HG03469 (cell line): ENCODE measurements around the gene FAM47E.
"Not testable (repeated sequence)": the region's sequence is repeated elsewhere in the genome, so short reads cannot be mapped to it uniquely, and the experiment has no call there.

Experiments used
- ATAC-seq: cut with Tn5 transposase; IDR thresholded peaks from one replicate; pipeline ENCODE4 v1.9.1; 2021; ENCODE audit warnings: mild to moderate bottlenecking, moderate library complexity, moderate number of reproducible peaks; ENCODE audit not compliant: unreplicated experiment

Gene FAM47E

GRCh38 chr4:76219299-76220055, 32.0 kb upstream of the FAM47E start:
- no peak for ATAC-seq

GRCh38 chr4:76224171-76224570, 27.4 kb upstream of the FAM47E start:
- no peak for ATAC-seq

DNA sequence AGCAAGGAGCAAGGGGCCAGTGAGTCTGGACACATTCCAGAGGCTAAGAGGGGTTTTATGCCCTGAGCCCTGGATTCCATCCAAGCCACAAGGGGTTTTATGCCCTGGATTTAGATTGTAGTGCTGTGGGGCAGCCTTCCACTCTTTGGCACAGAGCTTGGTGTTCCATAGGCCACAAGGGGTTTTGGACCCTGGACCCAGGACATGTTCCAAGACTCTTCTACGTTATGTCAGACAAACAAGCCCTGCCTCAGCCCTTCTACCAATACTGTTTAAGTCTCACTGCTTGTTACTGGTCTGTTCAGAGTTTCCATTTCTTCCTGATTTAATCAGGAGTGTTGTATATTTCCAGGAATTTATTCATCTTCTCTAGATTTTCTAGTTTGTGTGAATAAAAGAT, 25.1 kb upstream of the FAM47E start:
- ATAC-seq = no peak

DNA sequence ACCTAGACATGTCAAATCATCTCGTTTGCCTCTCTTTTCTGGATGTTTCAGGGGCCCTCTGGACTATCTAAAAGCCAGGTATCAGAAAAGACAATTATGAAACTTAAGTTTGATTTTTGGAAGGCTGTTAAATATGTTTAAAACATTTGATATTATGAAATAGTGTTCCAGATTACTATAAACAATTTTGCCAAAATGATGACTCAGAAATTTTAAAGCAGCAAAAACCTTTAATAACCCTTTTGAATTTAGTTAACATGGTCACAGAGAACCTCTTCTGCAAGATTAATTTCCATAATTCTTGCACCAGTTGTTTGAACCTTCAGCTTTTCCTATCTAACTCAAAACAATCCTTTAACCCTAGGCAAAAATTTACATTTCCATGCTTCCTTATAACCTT, 18.8 kb upstream of the FAM47E start:
- ATAC-seq = no peak

GRCh38 chr4:76233083-76233482, 18.4 kb upstream of the FAM47E start:
- no peak for ATAC-seq

DNA sequence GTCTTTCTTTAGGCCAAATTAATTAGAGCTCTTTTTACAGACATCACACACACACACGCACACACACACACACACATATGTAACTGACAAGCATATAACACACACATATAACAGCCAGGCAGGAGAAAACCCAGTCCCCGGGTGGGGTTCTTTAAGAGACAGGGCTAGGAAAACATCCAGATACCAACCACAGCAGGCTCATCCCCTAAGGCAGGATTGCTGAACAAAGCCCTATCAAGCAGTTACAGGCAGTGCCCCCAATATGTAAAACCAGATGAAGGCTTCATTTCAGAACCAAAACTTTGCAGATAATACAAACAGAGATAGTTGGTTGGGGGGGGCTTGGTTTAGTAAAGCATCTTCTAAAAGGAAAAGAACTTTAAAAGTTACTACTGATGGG, 18.0 kb upstream of the FAM47E start:
- ATAC-seq = no peak

- ATAC-seq = no peak
Measured at GRCh38 chr4:76233967-76234678, 17.4 kb upstream of the FAM47E start.

DNA sequence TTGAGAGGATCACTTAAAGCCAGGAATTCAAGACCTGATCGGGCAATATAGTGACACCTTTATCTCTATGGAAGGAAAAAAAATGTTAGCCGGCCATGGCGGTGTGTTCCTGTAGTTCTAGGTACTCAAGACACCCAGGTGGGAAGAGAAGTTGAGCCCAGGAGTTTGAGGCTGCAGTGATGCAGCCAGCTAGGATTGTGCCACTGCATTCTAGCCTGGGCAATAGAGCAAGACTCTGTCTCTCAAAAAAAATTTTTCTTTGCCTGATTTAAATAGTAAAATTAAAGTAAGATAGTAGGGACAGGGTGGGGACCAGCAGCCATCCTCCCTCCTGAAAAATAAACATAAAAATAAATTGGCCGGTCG, 16.9 kb upstream of the FAM47E start:
- ATAC-seq = no peak

DNA sequence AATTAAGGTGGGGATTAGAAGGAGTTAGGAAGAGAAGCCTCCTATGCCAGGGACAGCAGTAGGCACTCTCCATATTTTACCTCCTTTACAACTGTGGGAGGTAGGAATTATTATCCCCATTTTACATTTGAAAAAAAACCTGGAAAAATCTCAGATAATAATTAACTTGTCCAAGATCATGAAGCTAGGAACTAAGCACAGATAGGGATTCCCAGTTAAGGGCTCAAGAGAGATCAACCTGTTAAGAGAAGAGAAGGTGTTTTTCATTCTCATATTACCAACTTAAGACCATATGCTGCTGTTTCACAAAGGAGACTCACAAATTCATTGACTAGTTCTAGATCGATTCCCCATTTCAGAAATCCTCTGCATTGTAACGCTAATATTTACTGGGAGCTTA, 16.1 kb upstream of the FAM47E start:
- ATAC-seq = no peak

- ATAC-seq = no peak
Measured at GRCh38 chr4:76235915-76236314, 15.6 kb upstream of the FAM47E start.

- ATAC-seq = no peak
Measured at GRCh38 chr4:76238236-76238635, 13.3 kb upstream of the FAM47E start.

DNA sequence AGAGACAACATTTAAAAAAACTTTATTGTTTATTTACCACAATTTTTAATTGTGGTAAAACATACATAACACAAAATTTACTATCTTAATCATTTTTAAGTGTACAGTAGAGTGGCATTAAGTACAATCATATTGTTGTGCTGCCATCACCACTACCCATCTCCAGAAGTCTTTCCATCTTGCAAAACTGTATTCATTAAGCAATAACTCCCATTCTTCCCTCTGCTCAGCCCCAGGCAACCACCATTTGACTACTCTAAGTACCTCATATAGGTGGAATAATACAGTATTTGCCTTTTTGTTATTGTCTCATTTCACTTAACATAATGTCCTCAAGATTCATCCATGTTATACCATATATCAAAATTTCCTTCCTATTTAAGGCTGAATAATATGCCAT, 12.8 kb upstream of the FAM47E start:
- no peak for ATAC-seq

DNA sequence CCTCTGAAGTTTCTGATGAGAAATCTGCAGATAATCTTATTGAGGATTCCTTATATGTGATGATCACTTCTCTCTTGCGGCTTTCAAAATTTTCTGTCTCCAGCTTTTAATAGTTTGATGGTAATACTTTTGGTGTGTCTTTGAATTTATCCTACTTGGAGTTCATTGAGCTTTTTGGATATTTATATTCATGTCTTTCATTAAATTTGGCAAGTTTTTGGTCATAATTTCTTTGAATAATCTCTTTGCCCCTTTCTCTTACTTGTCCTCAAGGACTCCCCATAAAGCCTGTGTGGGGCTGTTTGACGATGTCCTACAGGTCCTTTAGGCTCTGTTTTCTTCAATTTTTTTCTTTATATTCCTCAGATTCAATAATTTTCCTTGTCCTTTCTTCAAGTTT, 11.3 kb upstream of the FAM47E start:
- ATAC-seq = no peak

DNA sequence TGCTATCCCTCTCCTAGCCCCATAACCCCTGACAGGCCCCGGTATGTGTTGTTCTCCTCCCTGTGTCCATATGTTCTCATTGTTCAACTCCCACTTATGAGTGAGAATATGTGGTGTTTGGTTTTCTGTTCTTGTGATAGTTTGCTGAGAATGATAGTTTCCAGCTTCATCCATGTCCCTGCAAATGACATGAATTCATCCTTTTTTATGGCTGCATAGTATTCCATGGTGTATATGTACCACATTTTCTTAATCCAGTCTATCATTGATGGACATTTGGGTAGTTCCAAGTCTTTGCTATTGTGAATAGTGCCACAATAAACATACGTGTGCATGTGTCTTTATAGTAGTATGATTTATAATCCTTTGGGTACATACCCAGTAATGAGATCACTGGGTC, 7.6 kb upstream of the FAM47E start:
- not testable (repeated sequence) for ATAC-seq

GRCh38 chr4:76246025-76246424, 5.5 kb upstream of the FAM47E start:
- no peak for ATAC-seq

- no peak for ATAC-seq
Measured at GRCh38 chr4:76246852-76247251, 4.7 kb upstream of the FAM47E start.

- no peak for ATAC-seq
Measured at GRCh38 chr4:76250962-76251361, 559 bp upstream of the FAM47E start.

- no peak for ATAC-seq
Measured at GRCh38 chr4:76252271-76252653, 741 bp downstream of the FAM47E start.

GRCh38 chr4:76253511-76253910, 2.0 kb downstream of the FAM47E start:
- ATAC-seq = no peak

DNA sequence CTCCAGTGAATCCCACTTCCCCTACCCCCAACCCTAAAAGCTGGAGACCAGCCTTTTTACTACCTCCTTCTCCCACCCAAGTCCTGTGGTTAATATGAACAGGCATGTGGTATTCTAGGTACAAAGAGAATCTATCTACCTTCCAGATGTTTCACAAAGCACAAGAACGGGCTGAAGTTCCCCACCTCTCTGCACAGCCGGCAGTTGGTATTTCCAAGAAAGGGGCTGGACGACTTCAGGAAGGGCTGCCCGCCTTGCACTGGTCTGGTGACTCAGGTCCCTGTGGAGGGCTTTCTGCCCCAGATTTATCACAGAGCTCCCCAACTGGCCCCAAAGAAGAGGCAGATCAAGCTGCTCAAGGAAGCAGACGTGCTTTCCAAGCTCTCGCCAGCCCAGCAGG, 4.5 kb downstream of the FAM47E start:
- no peak for ATAC-seq

DNA sequence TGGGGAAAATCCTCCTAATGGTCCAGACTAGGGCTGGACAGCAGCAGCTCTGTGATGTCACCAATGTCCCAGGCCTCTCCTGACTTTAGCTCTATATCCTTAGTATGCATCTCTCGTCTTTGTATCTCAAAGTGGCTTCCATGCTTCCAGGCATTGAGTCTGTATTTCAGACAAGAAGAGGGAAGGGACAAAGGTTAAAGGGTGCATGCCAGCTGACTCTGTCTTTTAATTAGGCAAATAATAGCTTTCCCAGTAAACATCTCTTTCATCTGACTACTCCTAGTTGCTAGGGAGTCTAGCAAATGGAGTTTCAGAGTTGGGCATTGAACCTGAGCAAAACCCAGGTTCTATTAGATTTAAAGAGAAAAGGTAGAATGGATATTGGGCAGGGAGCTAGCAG, 5.4 kb downstream of the FAM47E start:
- no peak for ATAC-seq

DNA sequence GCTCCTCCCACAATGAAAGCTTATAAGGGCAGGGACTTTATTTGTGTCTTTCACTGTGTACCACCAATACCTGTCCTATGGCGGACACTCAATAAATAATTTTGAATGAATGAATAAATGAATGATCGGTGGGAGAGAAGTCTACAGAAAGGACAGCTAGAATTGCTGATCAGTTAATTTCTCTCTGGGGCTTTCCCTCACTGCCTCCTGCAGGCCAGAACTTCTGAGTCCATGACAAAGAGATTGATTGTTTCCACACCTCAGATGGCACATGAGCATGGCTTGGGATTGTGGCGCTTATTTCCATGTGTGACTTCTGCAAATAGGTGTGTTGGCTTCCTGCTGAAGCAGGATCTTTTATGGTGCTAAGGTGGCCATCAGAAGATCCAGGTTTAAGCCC, 6.3 kb downstream of the FAM47E start:
- ATAC-seq = no peak

- no peak for ATAC-seq
Measured at GRCh38 chr4:76260571-76260970, 9.1 kb downstream of the FAM47E start.
